NCI-H1694 (cell line): Measurements from ENCODE around the gene RAB31.

Experiments
- DNase-seq: peaks from one replicate; lab custom pipeline; 2025; lab: John Stamatoyannopoulos, UW

RAB31 gene

GRCh38 chr18:9820719-9821118 lies 112.6 kb downstream of the RAB31 start:
- DNase-seq = no peak

DNA sequence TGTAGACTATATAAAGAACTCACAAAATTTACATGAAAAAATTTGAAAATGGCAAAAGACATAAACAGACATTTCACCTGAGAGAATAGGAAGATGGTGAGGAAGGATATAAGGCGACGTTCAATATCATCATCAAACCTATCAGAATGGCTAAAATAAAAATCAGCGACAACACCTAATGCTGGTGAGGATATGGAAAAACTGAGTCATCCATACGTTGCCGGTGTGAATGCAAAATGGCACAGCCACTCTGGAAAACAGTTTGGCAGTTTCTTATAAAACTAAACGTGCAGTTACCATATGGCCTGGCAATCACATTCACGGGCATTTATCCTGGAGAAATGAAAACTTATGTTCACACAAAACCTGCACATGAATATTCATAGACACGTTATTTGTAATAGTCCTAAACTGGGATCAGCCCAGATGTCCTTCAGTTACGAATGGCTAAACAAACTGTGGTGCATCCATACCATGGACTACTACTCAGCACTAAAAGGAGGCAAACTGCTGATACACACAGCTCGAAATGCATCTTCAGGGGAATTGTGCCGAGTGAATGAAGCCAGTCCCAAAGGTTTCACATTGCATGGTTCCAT lies 114.6 kb downstream of the RAB31 start:
- no peak for DNase-seq

DNA sequence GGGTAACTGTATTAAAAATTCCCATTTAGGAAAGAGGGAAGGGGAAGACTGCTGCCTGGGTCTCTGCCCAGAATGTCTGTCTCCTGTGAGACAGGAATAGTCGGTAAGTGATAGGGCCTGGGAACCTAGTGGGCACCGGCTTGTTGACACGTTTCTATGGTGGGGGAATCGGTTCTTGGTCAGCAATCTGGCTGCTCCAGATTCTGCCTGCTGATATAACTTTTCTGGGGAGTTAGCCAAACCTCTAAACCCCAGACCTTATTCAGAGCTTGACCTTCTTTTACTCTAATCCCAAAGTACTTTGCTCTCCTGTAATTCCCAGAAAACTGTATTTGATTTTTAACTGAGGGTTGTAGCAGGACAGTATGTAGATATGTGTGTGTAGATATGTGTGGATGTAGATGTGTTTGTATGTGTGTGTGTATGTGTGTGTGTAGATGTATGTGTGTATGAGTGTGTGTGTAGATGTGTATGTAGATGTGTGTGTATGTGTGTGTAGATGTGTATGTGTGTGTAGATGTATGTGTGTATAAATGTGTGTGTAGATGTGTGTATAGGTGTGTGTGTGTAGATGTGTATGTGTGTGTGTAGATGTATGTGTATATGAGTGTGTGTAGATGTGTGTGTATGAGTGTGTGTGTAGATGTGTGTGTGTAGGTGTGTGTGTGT lies 115.8 kb downstream of the RAB31 start:
- no peak for DNase-seq

GRCh38 chr18:9824474-9824832 lies 116.4 kb downstream of the RAB31 start:
- DNase-seq = no peak

DNA sequence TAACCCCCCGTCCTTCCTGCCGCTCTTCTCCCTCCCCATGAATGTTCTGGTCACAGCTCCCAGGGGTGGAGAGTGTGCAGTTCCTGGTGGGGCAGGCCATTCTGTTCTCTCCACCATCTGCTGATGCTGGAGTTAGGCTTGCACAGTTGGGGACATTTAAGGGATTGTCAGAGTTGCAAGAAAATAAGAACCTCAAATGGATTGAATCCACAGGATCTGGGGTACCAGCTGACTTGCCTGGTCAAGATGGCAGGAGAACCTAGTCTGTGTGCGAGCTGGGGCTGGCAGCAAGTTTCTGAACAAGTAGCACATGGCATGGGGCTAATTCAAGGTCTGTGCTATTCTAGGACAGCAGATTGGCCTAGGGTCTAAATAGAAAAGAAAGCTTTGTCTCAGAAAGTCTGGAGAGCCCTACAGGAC lies 116.9 kb downstream of the RAB31 start:
- DNase-seq = no peak

DNA sequence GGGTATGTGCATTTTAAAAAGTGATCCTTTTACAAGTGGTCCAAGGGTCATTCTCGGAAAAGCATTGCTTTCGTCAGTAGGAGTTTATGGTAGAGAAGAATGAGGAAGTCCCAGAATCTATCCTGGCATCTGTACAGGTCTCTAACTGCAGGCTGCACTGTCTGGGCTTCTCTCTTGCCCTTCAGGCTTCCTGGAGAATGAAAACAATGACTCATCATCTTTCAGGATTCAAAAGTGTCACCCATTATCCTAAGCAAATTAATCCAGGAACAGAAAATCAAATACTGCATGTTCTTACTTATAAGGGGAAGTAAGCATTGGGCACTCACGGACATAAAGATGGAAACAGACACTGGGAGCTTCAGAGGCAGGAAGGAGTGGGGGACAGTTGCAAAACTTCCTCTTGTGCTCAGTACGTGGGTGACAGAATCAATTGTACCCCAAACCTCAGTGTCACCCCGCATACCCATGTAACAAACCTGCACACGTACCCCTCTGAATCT lies 117.5 kb downstream of the RAB31 start:
- DNase-seq = no peak

DNA sequence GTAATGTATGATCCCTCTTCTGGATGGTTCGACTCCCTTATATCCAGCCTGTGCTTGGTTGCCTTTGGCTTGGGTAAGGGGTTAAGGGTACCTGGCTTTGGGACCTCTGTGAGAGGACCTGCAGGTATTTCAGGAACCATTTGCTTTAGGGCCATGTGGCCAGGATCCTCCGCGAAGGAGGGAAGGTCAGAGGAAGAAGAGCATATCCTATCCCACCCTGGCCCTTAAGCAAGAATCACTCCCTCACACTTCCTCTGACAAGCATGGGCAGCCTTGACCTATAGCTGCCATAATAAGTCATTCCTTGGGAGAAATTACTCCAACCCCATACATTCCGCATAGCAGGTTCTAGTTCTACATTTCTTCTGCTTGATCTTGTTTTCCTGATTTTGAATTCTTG lies 118.6 kb downstream of the RAB31 start:
- no peak for DNase-seq

GRCh38 chr18:9827211-9827792 lies 119.2 kb downstream of the RAB31 start:
- DNase-seq = no peak

GRCh38 chr18:9827793-9828505 lies 119.8 kb downstream of the RAB31 start:
- DNase-seq = no peak

DNA sequence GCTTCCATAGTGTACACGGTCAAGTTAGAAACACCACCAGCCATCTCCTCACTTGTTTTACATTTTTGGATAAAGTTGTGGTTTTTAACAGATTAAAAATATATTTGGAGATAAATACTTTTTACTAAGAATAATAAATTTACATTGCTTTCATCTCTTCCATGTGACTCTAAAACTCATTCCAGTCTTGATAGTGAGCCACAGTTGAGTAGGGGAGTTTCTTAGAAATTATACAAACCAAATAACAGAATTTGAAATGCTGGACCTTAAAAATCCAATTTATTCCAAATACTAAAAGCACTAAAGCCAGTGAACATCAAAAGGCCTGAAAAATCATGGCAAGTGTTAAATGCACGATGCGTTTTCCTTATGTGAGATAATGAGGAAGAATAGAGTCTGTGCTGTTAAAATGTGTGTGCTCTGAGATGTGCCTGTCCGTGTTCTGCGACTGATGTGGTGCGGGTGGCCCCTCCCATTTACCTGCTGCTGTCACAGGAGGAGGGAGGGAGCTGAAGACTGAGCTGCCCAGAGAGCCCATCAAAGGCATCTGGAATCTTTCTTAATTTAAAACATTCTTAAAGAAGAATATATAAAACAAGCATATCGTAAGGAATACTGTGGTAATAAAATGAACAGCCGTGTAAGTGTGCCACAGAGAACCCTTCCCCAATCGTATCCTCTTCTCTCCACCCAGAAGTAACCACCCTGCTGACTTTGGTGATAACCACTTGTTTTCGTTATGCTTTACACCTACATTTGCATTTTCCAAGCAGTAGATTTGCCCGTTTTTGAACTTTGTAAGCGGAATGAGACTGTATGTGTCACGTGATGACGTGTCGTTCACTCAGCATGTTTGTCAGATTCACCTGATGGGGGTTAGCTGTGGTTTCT lies 120.7 kb downstream of the RAB31 start:
- no peak for DNase-seq

- DNase-seq = no peak
These were observed 121.3 kb downstream of the RAB31 start for GRCh38 chr18:9829397-9829712.

DNA sequence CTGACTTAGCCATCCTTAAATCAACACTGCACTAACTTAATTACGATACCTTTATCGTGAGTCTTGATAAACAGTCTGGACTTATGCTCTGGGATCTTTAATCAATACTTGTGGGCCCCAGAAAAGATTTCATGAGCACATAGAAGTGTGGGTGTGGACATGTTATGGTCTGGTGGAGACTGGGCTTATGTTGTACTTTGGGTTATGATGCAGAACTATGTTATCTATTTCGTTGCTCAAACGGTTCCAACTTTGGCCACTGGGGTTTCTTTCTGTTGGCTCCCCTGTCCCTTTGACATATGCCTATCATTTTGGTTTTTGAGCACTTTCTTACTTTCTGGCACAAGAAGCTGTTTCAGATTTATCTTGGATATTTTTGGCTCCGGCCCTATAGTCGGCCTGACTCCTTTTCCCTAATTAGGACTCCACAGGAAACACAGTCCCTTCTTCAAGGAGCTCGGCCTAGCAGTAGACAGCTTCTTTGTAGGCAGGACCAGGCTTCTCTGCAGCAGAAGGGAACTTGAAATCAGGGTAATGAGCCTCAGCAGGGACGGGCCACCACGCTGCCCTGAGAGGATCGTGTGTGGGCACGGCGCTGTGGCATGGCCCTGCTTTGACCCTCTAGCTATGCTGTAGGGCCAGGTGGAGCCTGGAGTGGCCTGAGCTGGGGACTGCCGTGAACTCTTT lies 123.1 kb downstream of the RAB31 start:
- no peak for DNase-seq

- DNase-seq = no peak
These were observed 123.7 kb downstream of the RAB31 start for GRCh38 chr18:9831723-9832199.

GRCh38 chr18:9832871-9833270 lies 124.8 kb downstream of the RAB31 start:
- no peak for DNase-seq

GRCh38 chr18:9834551-9834950 lies 126.5 kb downstream of the RAB31 start:
- DNase-seq = no peak

DNA sequence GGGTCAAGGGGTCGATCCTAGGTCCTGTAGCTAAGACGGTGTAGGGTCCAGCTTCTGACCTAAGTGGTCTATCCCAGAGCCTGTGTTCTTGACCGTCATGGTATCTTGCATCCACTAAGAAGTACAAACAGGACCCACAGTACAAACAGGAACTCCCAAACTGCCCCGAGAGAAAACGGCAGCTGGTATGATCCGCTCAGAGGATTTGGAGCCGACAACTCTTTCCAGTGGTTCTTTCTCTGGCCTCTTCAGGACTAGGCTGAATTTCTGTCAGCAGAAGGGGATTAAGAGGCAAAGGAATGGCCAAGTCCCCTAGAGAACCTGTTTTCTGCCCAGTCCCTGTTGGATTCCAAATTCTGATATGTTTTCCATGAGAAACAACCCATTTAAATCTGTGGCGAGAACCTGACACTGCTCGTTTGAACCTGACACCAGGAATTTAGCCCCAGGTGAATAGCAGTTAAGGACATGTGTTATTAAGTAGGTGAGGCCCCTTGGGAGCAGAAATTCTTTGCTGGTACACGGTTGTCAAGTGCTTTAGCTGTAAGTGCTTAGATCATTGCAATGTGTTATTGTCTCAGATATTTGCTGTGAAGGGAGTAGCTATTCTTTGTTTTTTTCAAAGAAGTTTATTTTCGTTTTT lies 127.1 kb downstream of the RAB31 start:
- DNase-seq = no peak

GRCh38 chr18:9835825-9836224 lies 127.7 kb downstream of the RAB31 start:
- no peak for DNase-seq

- DNase-seq = no peak
These were observed 130.2 kb downstream of the RAB31 start for GRCh38 chr18:9838144-9838877.

GRCh38 chr18:9839211-9839610 lies 131.1 kb downstream of the RAB31 start:
- DNase-seq = no peak

- DNase-seq = no peak
These were observed 131.8 kb downstream of the RAB31 start for GRCh38 chr18:9839853-9840252.
